ENCODE data around the gene GNAZ. TPM values are rescaled to one million over a fixed set of nuclear protein-coding genes. Genes with fewer than 3 reads are reported as not detected.

The GNAZ gene
- polyA plus RNA-seq, 2 of the 4 experiments (the other 2 are of a cell fraction) = 1.9 to 2.5 TPM

GRCh38 chr22:23044570-23044969 lies 25.7 kb upstream of the GNAZ start:
- H3K4me2 ChIP-seq = no peak overlapping the region
- WGBS (ENCODE audit: missing lambda C conversion rate) = 0% methylated on average over 1 of the region's 1 CpG
- no peaks in the 10 kb centered on the region for H3K4me1 ChIP-seq
- ATAC-seq = no peak
- ChIA-PET CTCF (interaction anchor here (0.6 to 1.8 kb wide), 2 partner anchors 85 to 89 kb away, joined by 3 to 5 read pairs; no protein-coding TSS in a partner anchor), POLR2A (no interaction called here)
- H3K27ac ChIP-seq = no peak overlapping the region
- FAIRE-seq = no peak
- TF ChIP-seq ESRRA (IDR thresholded peaks at IDR 0.05; ENCODE audit: borderline replicate concordance, low read length) (no peak), NR3C1 (IDR thresholded peaks at IDR 0.05) (no peak), JUNB (IDR thresholded peaks at IDR 0.05) (no peak), USF2 (IDR thresholded peaks at IDR 0.05) (no peak), CEBPB (IDR thresholded peaks at IDR 0.05) (no peak), RARB (CRISPR knock-in tag; IDR thresholded peaks at IDR 0.05) (no peak), MAX (IDR thresholded peaks at IDR 0.05) (no peak), ELK1 (IDR thresholded peaks at IDR 0.05; ENCODE audit: low read depth, low read length) (no peak), HDAC2 (IDR thresholded peaks at IDR 0.05) (no peak), HOXB13 (CRISPR knock-in tag; IDR thresholded peaks at IDR 0.05; ENCODE audit: low read depth) (no peak), MAFK (IDR thresholded peaks at IDR 0.05; ENCODE audit: partially characterized antibody) (no peak), ZSCAN20 (CRISPR knock-in tag; IDR thresholded peaks at IDR 0.05) (no peak), NPAS2 (CRISPR knock-in tag; IDR thresholded peaks at IDR 0.05; ENCODE audit: borderline replicate concordance) (no peak), CBX2 (IDR thresholded peaks at IDR 0.05; ENCODE audit: borderline replicate concordance, low read depth) (no peak), FOXS1 (CRISPR knock-in tag; IDR thresholded peaks at IDR 0.05) (no peak), TFCP2L1 (CRISPR knock-in tag; IDR thresholded peaks at IDR 0.05) (no peak), HMGXB4 (CRISPR knock-in tag; IDR thresholded peaks at IDR 0.05; ENCODE audit: borderline replicate concordance) (no peak), HES2 (IDR thresholded peaks at IDR 0.05) (no peak), CHD2 (IDR thresholded peaks at IDR 0.05; ENCODE audit: low read length, partially characterized antibody) (no peak), POLR2A (IDR thresholded peaks at IDR 0.05; ENCODE audit: low read length) (no peak)
- DNase-seq (ENCODE audit: low read depth in 1 of 2, low spot score in 1 of 2) = no peak
- H3K4me3 ChIP-seq = no peak overlapping the region
- H3K9me3 ChIP-seq = no peaks in the 10 kb centered on the region

GRCh38 chr22:23045461-23045860 lies 24.9 kb upstream of the GNAZ start:
- DNase-seq (ENCODE audit: low read depth in 1 of 2, low spot score in 1 of 2) (no peak), ATAC-seq (no peak), FAIRE-seq (no peak)
- ChIA-PET CTCF (interaction anchor here (0.6 to 1.8 kb wide), 3 partner anchors 86 to 457 kb away, joined by 3 to 5 read pairs (median 3); no protein-coding TSS in a partner anchor), POLR2A (no interaction called here)
- no peak overlapping the region for H3K27ac ChIP-seq
- no peaks in the 10 kb centered on the region for H3K9me3 ChIP-seq
- no peaks in the 10 kb centered on the region for H3K4me1 ChIP-seq
- no peak overlapping the region for H3K4me3 ChIP-seq
- TF ChIP-seq HEYL (CRISPR knock-in tag; IDR thresholded peaks at IDR 0.05) (no peak), POLR2AphosphoS2 (conservative IDR thresholded peaks at IDR 0.05; ENCODE audit: low read length) (no peak), POLR2A (IDR thresholded peaks at IDR 0.05; ENCODE audit: low read length) (no peak), ELK1 (IDR thresholded peaks at IDR 0.05; ENCODE audit: low read depth, low read length) (no peak), KDM5A (IDR thresholded peaks at IDR 0.05) (no peak), NFE2L2 (conservative IDR thresholded peaks at IDR 0.05; ENCODE audit: low read length) (no peak), GATA3 (IDR thresholded peaks at IDR 0.05; ENCODE audit: borderline replicate concordance) (no peak), FOSL2 (IDR thresholded peaks at IDR 0.05) (no peak), FOSL2 (CRISPR knock-in tag; IDR thresholded peaks at IDR 0.05) (no peak), HES2 (IDR thresholded peaks at IDR 0.05) (no peak), KDM1A (IDR thresholded peaks at IDR 0.05; ENCODE audit: low read depth) (no peak)
- no peak overlapping the region for H3K4me2 ChIP-seq
- WGBS (ENCODE audit: missing lambda C conversion rate) = 5% methylated on average over 2 of the region's 2 CpGs

Data from A549 (cell line).